ENCODE results near the gene TNRC6B.
"Not testable (repeated sequence)": the region's sequence is repeated elsewhere in the genome, so short reads cannot be mapped to it uniquely, and the experiment has no call there.

Gene TNRC6B

GRCh38 chr22:40218723-40219294 lies 41.1 kb downstream of the TNRC6B start:
- peaks cover 53% of the 10 kb centered on the region for H3K4me1 ChIP-seq (ENCODE audit: insufficient read depth, low read length)
- no peaks in the 10 kb centered on the region; the same call in 1 of the 2 replicates for H3K36me3 ChIP-seq (ENCODE audit: insufficient read depth, low read depth, low read length)
- H3K4me3 ChIP-seq (ENCODE audit: low read length): no peak overlapping the region
- no peak overlapping the region for H3K27ac ChIP-seq (ENCODE audit: low read length)
- H3K9me3 ChIP-seq (ENCODE audit: insufficient read depth, low read depth, low read length): no peaks in the 10 kb centered on the region
- H3K27me3 ChIP-seq (ENCODE audit: insufficient read depth, low read length): no peaks in the 10 kb centered on the region
- no peak overlapping the region for H3K9ac ChIP-seq (ENCODE audit: low read depth, low read length)

DNA sequence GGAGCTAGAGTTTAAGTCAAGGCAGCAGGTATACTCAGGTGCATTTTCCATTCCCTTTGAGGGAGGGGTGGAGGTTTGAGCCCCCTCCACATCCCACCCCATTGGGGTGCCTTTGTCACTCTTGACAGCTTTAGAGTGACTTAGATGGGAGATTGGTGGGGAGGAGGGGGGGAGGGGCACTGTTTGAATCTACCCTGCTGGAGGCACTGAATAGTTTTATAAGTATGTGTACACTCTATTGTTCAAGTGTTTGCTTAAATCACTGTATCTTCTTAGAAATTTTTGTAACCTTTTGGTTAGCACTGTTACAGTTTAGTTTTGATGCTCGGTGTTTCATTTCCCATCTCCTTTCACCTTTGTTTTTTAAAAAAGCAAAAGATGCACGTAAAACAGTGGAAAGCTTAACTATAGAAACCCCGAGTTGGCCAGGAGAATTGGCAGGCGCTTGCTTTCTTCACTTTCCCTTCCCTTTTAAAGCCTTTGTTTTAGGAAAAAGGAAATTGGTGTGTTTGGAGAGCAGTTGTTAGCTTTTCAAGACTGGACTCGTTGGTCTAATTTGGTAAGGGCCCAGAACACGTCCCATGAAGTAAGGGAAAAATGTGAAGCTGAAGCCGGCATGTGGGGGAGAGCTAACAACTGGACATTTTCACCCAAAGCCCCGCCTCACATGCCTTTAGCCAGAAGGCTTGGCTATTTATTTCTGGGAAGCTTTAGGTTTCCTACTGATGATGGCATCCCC lies 42.8 kb downstream of the TNRC6B start:
- Histone ChIP-seq H3K36me3 (ENCODE audit: insufficient read depth, low read depth, low read length) (no peaks in the 10 kb centered on the region; the same call in 1 of the 2 replicates), H3K4me3 (ENCODE audit: low read length) (no peak overlapping the region), H3K27ac (ENCODE audit: low read length) (no peak overlapping the region), H3K4me1 (ENCODE audit: insufficient read depth, low read length) (peaks cover 56% of the 10 kb centered on the region), H3K27me3 (ENCODE audit: insufficient read depth, low read length) (no peaks in the 10 kb centered on the region), H3K9ac (ENCODE audit: low read depth, low read length) (no peak overlapping the region), H3K9me3 (ENCODE audit: insufficient read depth, low read depth, low read length) (no peaks in the 10 kb centered on the region)

DNA sequence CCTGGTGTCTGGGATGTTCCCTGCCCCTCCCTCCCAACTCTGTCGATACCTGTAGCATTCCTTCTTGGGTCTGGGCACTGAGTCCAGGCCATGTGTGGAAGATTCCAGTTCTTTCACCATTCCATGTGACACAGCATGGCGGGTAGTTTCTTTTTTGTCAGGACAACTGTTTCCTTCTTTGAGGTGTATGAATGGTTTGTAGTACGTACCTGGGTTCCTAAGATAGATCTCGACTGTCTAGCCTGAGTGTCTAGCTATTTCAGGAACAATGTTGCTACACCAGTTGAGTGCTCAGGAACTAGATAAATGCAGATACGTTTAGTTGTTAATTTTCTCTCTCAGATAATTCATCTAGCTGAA lies 43.3 kb downstream of the TNRC6B start:
- H3K9ac ChIP-seq (ENCODE audit: low read depth, low read length): no peak overlapping the region
- peaks cover 55% of the 10 kb centered on the region for H3K4me1 ChIP-seq (ENCODE audit: insufficient read depth, low read length)

DNA sequence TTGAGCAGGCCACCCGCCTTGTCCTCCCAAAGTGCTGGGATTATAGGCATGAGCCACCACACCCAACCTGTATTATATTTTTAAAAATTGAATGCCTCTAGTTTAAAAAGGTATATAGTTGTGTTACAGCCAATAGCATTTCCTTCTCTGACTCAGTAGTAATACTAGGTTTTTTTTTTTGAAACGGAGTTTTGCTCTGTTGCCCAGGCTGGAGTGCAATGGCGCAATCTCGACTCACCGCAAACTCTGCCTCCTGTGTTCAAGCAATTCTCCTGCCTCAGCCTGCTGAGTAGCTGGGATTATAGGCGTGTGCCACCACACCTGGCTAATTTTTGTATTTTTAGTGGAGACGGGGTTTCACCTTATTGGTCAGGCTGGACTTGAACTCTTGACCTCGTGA lies 45.3 kb downstream of the TNRC6B start:
- H3K27ac ChIP-seq (ENCODE audit: low read length); H3K9ac ChIP-seq (ENCODE audit: low read depth, low read length); H3K4me3 ChIP-seq (ENCODE audit: low read length); H3K9me3 ChIP-seq (ENCODE audit: insufficient read depth, low read depth, low read length); H3K36me3 ChIP-seq (ENCODE audit: insufficient read depth, low read depth, low read length); H3K27me3 ChIP-seq (ENCODE audit: insufficient read depth, low read length): not testable (repeated sequence)
- peaks cover 52% of the 10 kb centered on the region for H3K4me1 ChIP-seq (ENCODE audit: insufficient read depth, low read length)

More for the DNA sequence above, 43.3 kb downstream of the TNRC6B start:
- no peak overlapping the region for H3K27ac ChIP-seq (ENCODE audit: low read length)
- H3K4me3 ChIP-seq (ENCODE audit: low read length): no peak overlapping the region
- no peaks in the 10 kb centered on the region; the same call in 1 of the 2 replicates for H3K36me3 ChIP-seq (ENCODE audit: insufficient read depth, low read depth, low read length)
- H3K27me3 ChIP-seq (ENCODE audit: insufficient read depth, low read length): no peaks in the 10 kb centered on the region
- H3K9me3 ChIP-seq (ENCODE audit: insufficient read depth, low read depth, low read length): no peaks in the 10 kb centered on the region

GRCh38 chr22:40224702-40225101 lies 47.0 kb downstream of the TNRC6B start:
- Histone ChIP-seq H3K27me3 (ENCODE audit: insufficient read depth, low read length) (no peaks in the 10 kb centered on the region), H3K9me3 (ENCODE audit: insufficient read depth, low read depth, low read length) (no peaks in the 10 kb centered on the region), H3K4me3 (ENCODE audit: low read length) (no peak overlapping the region), H3K27ac (ENCODE audit: low read length) (no peak overlapping the region), H3K9ac (ENCODE audit: low read depth, low read length) (no peak overlapping the region), H3K36me3 (ENCODE audit: insufficient read depth, low read depth, low read length) (peaks cover 2% of the 10 kb centered on the region), H3K4me1 (ENCODE audit: insufficient read depth, low read length) (peaks cover 43% of the 10 kb centered on the region)

GRCh38 chr22:40226620-40227019 lies 48.9 kb downstream of the TNRC6B start:
- no peaks in the 10 kb centered on the region for H3K9me3 ChIP-seq (ENCODE audit: insufficient read depth, low read depth, low read length)
- no peak overlapping the region for H3K9ac ChIP-seq (ENCODE audit: low read depth, low read length)
- no peak overlapping the region for H3K27ac ChIP-seq (ENCODE audit: low read length)
- H3K4me3 ChIP-seq (ENCODE audit: low read length): no peak overlapping the region
- H3K27me3 ChIP-seq (ENCODE audit: insufficient read depth, low read length): no peaks in the 10 kb centered on the region
- H3K36me3 ChIP-seq (ENCODE audit: insufficient read depth, low read depth, low read length): peaks cover 6% of the 10 kb centered on the region
- H3K4me1 ChIP-seq (ENCODE audit: insufficient read depth, low read length): peaks cover 35% of the 10 kb centered on the region; the same call in 1 of the 2 replicates

DNA sequence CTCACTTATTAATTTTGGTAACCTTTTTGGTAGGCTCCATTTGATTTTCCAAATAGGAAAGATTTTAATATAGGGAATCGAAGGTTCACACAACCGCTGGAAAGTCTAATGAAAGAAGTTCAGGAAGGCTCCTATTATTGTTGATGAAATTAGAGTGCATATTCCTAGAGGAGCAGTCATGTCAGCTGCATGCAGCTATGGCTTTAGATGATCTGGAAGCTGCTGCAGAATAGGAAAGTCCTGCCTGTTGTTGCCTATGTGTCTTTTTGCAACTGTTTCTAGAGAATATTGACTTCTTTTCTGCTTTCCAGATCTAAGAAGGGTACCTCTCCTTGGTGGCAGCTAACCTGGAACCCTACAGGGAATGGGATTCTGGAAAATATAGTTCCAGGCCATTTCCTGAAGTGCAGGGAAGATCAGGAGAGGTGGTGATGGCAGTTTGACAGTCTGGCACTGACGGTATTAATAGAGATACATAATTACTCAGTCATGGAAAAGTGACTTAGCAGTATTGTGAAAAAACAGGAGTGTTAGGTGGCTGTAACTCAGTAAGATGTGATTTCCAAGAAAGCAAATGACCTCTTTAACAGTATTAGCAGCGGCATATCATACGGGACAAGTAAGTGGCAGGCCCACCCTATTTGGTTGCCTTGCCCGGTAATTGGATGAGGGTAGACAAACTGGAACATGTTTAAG lies 54.0 kb downstream of the TNRC6B start:
- Histone ChIP-seq H3K27ac (ENCODE audit: low read length) (no peak overlapping the region), H3K36me3 (ENCODE audit: insufficient read depth, low read depth, low read length) (peaks cover 21% of the 10 kb centered on the region), H3K27me3 (ENCODE audit: insufficient read depth, low read length) (no peaks in the 10 kb centered on the region), H3K4me3 (ENCODE audit: low read length) (no peak overlapping the region), H3K9me3 (ENCODE audit: insufficient read depth, low read depth, low read length) (no peaks in the 10 kb centered on the region), H3K4me1 (ENCODE audit: insufficient read depth, low read length) (peaks cover 9% of the 10 kb centered on the region; the same call in 1 of the 2 replicates), H3K9ac (ENCODE audit: low read depth, low read length) (no peak overlapping the region)

- no peak overlapping the region for H3K9ac ChIP-seq (ENCODE audit: low read depth, low read length)
- H3K4me3 ChIP-seq (ENCODE audit: low read length): no peak overlapping the region
- no peaks in the 10 kb centered on the region for H3K9me3 ChIP-seq (ENCODE audit: insufficient read depth, low read depth, low read length)
- H3K27me3 ChIP-seq (ENCODE audit: insufficient read depth, low read length): no peaks in the 10 kb centered on the region
- peaks cover 21% of the 10 kb centered on the region for H3K36me3 ChIP-seq (ENCODE audit: insufficient read depth, low read depth, low read length)
- H3K4me1 ChIP-seq (ENCODE audit: insufficient read depth, low read length): peaks cover 9% of the 10 kb centered on the region; the same call in 1 of the 2 replicates
- no peak overlapping the region for H3K27ac ChIP-seq (ENCODE audit: low read length)
These were observed 54.9 kb downstream of the TNRC6B start for GRCh38 chr22:40232624-40233023.

- Histone ChIP-seq H3K9ac (ENCODE audit: low read depth, low read length) (no peak overlapping the region), H3K36me3 (ENCODE audit: insufficient read depth, low read depth, low read length) (peaks cover 21% of the 10 kb centered on the region), H3K27me3 (ENCODE audit: insufficient read depth, low read length) (no peaks in the 10 kb centered on the region), H3K4me3 (ENCODE audit: low read length) (no peak overlapping the region), H3K4me1 (ENCODE audit: insufficient read depth, low read length) (peaks cover 20% of the 10 kb centered on the region; the same call in 1 of the 2 replicates), H3K9me3 (ENCODE audit: insufficient read depth, low read depth, low read length) (no peaks in the 10 kb centered on the region), H3K27ac (ENCODE audit: low read length) (no peak overlapping the region)
These were observed 56.2 kb downstream of the TNRC6B start for GRCh38 chr22:40233886-40234285.

- H3K4me3 ChIP-seq (ENCODE audit: low read length): no peak overlapping the region
- H3K4me1 ChIP-seq (ENCODE audit: insufficient read depth, low read length): peaks cover 17% of the 10 kb centered on the region; the same call in 1 of the 2 replicates
- no peaks in the 10 kb centered on the region for H3K27me3 ChIP-seq (ENCODE audit: insufficient read depth, low read length)
- peaks cover 19% of the 10 kb centered on the region for H3K36me3 ChIP-seq (ENCODE audit: insufficient read depth, low read depth, low read length)
- no peaks in the 10 kb centered on the region for H3K9me3 ChIP-seq (ENCODE audit: insufficient read depth, low read depth, low read length)
- no peak overlapping the region for H3K9ac ChIP-seq (ENCODE audit: low read depth, low read length)
- H3K27ac ChIP-seq (ENCODE audit: low read length): no peak overlapping the region
These were observed 56.9 kb downstream of the TNRC6B start for GRCh38 chr22:40234658-40235057.

DNA sequence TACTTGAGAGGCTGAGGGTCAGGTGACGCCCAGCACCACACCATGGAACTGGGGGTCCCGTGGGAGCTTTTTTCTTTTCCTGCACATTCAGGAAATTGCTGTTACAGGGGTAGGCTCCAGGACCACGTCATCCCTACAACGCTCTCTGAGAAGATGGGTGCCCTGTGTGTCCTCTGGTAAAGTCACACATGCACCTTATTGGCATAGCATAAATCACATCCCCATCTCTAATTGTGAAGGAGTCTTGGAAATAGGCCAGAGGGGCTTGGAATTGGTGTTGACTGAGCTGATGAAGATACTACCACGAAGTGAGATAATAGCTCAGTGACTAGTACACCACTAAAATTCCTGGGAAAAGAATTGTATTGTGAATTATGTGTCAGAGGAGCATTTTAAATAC lies 57.6 kb downstream of the TNRC6B start:
- peaks cover 16% of the 10 kb centered on the region for H3K36me3 ChIP-seq (ENCODE audit: insufficient read depth, low read depth, low read length)

More for the DNA sequence above, 57.6 kb downstream of the TNRC6B start:
- Histone ChIP-seq H3K27ac (ENCODE audit: low read length) (no peak overlapping the region), H3K4me1 (ENCODE audit: insufficient read depth, low read length) (peaks cover 16% of the 10 kb centered on the region; the same call in 1 of the 2 replicates), H3K9ac (ENCODE audit: low read depth, low read length) (no peak overlapping the region), H3K4me3 (ENCODE audit: low read length) (no peak overlapping the region), H3K27me3 (ENCODE audit: insufficient read depth, low read length) (no peaks in the 10 kb centered on the region), H3K9me3 (ENCODE audit: insufficient read depth, low read depth, low read length) (no peaks in the 10 kb centered on the region)
